ENCODE measurements around the gene LRRC56.
"Not testable (repeated sequence)": the region's sequence is repeated elsewhere in the genome, so short reads cannot be mapped to it uniquely, and the experiment has no call there.

Gene LRRC56

DNA sequence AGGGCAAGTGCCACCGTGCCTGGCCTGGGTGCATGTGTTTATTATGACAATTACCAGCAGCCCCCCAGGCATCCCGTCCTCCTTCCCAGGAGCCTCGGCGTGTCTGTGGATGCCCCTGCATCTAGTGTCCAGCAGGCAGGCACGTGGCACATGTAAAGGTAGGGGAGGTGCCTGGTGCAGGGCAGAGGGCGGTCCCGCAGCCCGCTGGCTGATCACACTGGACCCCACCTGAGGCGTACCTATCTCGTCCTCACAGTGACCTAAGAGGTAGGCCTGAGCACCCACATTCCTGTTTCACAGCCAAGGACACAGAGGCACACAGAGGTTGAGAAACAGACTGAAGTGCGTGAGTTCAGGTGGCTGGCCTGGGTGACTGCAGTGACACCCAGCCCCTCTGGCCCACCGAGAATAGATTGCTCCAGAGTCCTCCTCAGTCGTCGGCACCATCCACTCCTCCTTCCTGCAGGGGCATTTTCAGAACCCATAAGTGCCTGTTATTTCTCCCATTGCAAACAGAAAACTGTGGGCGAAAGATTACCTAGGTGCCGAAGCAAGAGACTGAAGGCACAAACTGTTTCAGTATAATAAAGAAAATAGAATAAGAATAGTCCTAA, 35.9 kb downstream of the LRRC56 start:
- TF ChIP-seq, protein P1, sequence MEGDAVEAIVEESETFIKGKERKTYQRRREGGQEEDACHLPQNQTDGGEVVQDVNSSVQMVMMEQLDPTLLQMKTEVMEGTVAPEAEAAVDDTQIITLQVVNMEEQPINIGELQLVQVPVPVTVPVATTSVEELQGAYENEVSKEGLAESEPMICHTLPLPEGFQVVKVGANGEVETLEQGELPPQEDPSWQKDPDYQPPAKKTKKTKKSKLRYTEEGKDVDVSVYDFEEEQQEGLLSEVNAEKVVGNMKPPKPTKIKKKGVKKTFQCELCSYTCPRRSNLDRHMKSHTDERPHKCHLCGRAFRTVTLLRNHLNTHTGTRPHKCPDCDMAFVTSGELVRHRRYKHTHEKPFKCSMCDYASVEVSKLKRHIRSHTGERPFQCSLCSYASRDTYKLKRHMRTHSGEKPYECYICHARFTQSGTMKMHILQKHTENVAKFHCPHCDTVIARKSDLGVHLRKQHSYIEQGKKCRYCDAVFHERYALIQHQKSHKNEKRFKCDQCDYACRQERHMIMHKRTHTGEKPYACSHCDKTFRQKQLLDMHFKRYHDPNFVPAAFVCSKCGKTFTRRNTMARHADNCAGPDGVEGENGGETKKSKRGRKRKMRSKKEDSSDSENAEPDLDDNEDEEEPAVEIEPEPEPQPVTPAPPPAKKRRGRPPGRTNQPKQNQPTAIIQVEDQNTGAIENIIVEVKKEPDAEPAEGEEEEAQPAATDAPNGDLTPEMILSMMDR (IDR thresholded peaks at IDR 0.05; ENCODE audit: low read depth, low read length): no peak

DNA sequence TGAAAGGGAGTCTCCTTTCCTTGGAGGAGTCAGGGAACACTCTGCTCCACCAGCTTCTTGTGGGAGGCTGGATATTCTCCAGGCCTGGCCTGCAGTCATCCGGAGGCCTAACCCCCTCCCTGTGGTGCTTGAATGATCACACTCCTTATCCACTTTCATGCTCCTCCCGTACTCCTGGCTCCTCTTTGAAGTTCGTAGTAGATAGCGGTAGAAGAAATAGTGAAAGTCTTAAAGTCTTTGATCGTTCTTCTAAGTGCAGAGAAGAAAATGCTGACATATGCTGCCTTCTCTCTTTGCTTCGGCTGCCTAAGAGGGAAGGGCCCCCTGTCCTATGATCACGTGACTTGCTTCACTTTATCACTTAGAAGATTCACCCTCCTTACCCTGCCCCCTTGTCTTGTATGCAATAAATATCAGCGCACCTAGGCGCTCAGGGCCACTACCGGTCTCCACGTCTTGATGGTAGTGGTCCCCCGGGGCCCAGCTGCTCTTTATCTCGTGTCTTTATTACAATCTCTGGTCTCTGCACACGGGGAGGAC, 36.8 kb downstream of the LRRC56 start:
- not testable (repeated sequence) for H3K4me3 ChIP-seq (ENCODE audit: low read depth, low read length)

More for the DNA sequence above, 35.9 kb downstream of the LRRC56 start:
- H3K4me3 ChIP-seq (ENCODE audit: low read depth, low read length): no peak overlapping the region

DNA sequence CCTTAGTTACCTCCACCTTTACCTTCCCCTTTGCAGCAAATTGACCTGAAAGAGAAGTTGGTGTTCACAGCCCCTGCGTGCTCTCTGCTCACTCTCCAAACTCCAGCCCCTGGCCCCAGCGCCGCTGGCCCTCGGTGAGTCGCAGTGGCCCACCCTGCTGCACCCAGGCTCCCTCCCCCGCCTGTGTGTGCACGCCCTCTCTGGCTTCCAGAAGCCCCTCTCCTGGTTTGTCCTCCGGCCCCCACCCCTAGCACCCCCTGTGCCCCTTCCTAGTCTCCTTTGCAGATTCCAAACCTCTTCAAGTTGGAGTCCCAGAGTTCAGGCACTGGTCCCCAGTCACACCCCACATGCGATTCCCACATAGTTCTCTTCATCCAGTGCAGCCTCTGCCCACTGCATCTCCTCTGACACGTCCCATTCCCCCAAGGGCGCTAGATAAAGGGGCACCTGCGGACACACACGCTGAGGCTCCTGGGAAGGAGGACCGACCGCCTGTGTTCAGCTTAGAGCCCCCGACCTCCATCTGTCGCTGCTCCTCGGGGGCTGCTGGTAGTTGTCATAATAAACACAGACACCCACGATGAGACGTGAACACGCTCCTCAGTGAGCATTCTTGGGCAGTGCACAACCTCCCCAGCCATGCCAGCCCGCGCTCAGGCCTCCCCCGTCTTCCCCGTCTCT, 37.4 kb downstream of the LRRC56 start:
- TF ChIP-seq, protein P1 (IDR thresholded peaks at IDR 0.05; ENCODE audit: low read depth, low read length): no peak
- H3K4me3 ChIP-seq (ENCODE audit: low read depth, low read length): peak overlapping the region; percentile 70

DNA sequence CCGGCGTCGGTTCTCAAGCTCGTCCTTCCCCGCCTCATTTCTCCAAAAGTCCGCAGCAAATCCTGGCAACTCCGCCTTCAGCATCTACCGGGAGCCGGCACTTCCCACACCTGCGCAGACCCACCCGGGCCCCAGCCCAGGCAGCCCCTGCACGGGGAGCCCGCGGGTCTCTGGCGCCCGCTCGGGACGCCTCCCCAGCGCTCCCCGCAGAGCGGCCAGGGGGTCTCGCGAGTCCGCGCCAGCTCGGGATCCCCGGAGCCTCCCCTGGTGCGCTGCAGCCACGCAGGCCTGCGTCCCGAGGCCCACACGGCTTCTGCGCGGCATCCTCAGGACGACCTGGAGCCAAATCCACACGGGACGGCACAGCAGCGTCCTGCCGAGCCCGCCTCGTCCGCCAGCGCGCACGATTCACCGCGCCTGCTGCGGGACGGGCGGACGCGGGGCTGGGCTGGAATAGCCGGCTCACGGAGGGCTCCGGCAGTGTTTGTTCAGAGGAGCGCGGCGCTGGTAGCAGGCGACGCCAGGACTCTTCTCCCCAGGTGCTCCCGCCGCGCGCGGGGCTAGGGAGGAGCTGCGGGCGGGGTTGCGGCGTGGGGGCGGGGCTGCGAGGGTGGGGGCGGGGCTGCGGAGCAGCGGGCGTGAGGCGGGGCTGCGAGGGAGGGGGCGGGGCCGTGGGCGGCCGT, 38.1 kb downstream of the LRRC56 start:
- TF ChIP-seq, protein P1 (IDR thresholded peaks at IDR 0.05; ENCODE audit: low read depth, low read length): no peak
- H3K4me3 ChIP-seq (ENCODE audit: low read depth, low read length): peak overlapping the region; percentile 70

DNA sequence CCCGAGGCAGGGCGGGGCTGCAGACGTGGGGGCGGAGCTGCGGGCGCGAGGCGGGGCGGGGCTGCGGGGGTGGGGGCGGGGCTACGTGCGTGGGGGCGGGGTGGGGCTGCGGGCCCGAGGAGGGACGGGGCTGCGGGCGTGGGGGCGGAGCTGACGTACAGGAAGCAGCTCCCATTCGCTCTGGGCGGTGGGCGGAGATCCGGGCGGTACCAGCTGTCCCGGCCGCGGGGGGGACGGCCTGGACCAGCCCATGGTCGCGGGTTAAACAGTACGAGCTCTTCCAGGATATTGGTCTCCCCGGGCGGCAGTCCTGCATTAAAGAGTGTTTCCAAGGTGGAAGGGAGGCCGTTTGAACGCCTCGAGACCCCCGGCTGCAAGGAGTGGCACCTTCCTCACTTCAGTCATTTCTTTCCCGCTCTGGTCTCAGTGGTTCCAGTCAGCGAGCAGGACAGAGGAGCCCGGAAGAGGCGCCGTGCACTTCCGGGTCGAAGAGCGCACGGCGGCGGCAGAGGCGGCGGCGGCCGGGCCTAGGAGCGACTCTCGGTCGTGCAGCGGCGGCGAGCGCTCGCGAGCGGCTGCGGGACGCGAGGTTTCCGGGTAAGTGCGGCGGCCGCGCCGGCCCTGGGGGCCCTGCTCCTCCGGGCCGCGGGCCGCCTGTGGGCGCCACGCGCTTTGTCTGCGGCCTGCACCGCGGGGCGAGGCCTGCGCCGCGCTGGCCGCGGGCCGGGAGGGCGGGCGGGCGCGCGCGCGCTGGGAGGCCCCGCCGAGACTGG, 38.9 kb downstream of the LRRC56 start, which contains the start of gene PHRF1:
Gene PHRF1 (plus strand): TSS at position 475 of the 773 bp plus-strand sequence. CDS start 5,043 bp downstream, outside the sequence.
- H3K4me3 ChIP-seq (ENCODE audit: low read depth, low read length): peak within 1 kb of the TSS; percentile 96
- TF ChIP-seq, protein P1 (IDR thresholded peaks at IDR 0.05; ENCODE audit: low read depth, low read length): no peak

DNA sequence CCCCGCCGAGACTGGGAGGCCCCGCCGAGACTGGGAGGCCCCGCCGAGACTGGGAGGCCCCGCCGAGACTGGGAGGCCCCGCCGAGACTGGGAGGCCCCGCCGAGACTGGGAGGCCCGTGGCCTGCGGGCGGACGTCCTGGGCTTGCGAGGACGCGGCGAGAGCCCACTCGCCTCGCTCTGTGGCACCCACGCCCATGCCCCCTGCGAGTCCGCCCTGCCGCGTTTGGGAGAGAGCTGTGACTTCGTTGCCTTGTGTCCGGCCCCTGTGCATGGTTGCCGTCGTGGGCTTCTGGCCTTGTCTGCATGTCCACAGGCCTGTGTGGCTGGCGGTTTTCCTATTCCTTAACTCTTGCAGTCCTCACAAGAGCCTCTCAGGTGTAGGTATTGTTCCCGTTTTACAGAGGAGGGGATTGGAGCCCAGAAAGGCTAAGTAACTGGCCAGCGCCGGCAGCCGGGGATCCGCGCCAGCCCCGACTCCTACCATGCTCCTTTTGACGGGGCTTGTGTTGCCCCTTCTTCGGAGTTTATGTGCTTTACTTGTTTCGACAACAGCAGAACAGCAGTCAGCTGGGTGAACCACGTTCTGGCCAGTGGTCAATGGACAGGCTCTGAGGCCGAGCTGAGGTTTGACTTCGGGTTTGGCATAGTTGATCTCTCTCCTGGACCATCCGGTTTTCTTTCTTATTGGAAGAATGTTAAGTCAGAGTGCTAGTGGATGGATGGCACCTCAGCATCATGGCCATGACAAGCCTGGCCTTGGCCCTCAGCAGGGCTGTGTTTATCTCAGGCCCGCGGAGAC, 39.7 kb downstream of the LRRC56 start:
- peak overlapping the region; percentile 96 for H3K4me3 ChIP-seq (ENCODE audit: low read depth, low read length)
- TF ChIP-seq, protein P1 (IDR thresholded peaks at IDR 0.05; ENCODE audit: low read depth, low read length): no peak

DNA sequence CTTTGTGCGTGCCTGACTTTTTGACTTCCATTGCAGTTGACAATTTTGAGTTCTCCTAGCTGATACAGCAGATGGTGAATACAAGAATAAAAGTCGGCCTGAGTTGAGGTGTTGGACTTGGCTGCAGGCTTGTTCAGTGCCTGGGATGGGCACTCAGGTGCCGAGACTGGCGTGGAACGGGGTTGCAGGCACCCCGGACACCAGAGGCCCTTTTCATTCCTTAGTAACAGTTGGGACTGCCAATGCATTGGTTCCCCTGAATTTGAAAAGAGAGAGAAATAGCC, 40.2 kb downstream of the LRRC56 start:
- TF ChIP-seq, protein P1 (IDR thresholded peaks at IDR 0.05; ENCODE audit: low read depth, low read length): no peak
- peak overlapping the region; percentile 96 for H3K4me3 ChIP-seq (ENCODE audit: low read depth, low read length)

Data from WI38 (cell line).